Iris pigment epithelial cell (primary cell): Measurements from ENCODE around the gene TACC2.
"Not testable (repeated sequence)": the region's sequence is repeated elsewhere in the genome, so short reads cannot be mapped to it uniquely, and the experiment has no call there.

Experiments
- DNase-seq: peaks from one replicate; pipeline ENCODE4 v3.0.0-alpha.2; 2011; ENCODE audit warnings: low read depth

Gene TACC2

DNA sequence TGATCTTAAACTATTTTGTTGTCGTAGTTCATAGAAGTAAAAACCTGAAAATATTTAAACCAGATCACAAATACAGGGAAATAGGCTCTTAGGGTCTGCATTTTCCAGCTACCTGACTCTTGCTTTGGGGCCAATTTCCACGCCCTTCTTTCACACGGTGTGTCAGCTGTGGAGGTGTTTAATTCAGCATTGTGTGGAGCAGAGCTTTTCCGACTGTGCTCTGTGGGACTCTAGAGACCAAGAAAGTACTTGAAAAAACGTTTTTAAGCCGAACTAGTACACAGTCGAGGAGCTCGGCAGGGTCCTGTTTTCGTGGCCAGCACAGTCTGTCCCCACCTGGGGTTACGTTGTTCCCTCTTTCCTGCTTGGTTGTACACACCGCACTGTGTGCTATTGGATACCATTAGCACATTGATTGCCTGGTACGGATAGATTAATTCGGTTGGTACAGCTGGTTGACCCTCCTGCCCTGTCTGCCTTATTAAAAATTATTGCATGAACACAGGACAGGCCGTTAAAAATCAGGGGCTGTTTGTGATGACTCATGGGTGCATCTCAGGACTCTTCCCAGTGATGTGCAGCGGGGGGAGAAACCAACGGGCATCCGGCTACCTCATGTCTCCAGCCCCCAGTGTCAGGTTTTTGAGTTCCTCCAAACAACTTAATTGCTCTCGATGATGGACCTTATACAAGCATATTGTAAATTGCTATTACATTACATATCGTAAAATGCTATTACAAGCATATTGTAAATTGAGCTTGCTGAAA lies 201.4 kb downstream of the TACC2 start:
- DNase-seq, result no peak

DNA sequence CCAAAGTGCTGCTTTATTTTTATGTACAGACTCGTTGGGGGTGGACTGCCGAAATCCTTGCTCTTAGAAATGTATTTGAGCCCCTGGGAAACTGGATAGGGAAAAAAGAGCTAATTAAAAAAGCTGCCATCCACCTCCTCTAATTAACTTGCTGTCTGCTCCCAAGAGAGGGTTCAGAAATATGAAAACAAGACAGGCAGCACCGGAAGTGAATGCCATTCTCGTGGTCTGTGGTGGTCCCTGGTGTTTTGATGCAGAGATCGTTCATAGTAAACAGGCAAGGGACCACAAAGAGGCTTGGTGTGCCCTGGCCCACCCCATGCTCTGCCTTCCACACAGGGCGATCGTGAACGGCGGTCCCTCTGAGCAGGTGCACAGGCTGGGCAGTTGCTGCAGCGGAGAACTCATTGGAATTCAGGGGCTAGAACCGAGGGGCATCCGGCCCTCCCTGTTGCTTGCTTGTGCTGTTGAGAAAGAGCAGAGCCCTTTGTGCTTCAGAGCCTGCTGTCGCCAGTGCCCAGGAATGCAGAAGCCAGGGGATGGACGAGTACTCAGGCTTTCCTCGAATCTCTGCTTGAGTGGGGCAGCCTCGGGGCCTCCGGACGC lies 203.1 kb downstream of the TACC2 start:
- no peak for DNase-seq

DNA sequence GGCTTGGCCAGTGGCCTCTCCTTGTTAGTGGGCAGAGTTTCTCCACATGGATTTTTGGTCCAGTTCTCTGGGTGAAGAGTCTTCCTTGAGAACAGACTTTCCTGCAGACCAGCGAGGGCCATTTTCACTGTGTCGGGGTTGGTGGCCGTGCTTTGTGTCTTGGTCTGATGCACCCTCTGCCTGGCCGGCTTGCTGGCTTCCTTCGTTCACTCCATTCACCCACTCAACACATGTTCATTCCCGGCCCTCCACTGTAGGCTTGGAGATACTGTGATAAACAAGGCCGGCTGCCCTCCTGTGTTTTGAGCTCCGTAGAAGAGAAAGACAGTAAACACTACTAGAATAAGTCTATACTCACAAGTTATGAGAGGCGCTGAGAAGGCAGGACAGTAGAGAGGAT lies 205.3 kb downstream of the TACC2 start:
- no peak for DNase-seq

DNA sequence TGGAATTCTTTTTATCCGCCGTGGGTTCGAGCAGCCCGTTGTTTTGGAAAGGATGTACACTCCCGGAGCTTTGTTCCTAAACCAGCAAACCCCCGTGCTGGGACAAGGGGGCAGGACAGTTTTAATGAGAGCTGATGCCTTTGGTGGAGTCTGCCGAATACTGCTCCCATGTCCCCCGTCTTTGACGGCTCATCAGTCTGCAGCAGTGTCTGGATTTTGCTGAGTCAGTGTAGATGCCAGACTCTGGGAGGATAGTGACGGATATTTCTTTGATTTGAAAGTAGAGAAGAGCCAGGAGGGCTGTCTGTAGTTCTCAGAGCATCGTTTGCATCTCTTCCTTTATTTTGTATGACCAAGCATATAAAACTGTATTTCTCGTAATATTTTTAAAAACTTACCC lies 207.3 kb downstream of the TACC2 start:
- no peak for DNase-seq

DNA sequence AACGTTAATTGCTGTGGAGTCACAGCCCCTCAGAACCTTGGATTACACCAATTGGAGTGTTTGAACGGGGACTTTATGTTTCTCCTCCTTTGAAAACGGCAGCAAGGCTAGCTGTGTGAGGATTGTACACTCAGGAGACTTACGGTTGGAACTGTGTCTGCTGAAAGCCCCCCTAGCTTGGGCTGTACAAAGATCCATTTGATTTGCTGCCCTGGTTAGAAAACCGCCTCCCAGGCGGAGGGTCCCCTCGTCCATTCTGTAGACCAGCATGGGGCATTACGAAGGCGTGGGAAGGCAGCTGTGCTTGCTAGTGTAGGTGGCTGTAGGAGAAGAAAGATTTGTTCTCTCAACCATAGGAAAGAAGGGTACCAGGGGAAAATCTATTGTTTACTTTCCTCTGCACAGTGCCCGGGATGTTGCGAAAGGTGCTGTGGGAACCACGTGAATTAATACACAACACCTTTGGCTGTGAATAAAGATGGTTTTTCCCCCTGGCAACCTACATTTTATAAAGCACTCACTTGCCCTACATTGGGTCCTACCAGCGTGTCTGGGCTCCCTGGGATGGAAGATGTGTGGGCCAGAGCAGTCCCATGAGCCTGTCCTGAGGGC lies 208.8 kb downstream of the TACC2 start:
- no peak for DNase-seq

DNA sequence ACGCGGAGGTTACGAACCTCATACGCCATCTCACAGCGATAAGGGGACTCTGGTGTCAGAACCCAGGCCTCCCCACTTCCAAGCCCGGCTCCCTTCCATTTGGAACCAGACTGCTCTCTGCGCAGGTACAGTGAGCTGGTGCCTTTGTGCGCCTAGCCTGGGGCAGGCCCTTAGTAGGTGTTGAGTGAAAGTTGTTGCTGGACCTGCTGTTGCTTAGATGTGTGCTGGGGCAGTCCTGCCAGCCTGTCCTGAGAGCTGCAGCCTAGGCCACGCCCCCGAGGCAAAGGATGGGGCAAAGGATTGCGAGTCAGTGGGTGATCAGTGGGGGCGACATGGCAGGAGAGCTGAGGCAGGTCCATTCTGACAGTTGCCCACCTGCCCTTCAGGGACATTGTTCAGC lies 209.7 kb downstream of the TACC2 start:
- DNase-seq, result no peak

DNA sequence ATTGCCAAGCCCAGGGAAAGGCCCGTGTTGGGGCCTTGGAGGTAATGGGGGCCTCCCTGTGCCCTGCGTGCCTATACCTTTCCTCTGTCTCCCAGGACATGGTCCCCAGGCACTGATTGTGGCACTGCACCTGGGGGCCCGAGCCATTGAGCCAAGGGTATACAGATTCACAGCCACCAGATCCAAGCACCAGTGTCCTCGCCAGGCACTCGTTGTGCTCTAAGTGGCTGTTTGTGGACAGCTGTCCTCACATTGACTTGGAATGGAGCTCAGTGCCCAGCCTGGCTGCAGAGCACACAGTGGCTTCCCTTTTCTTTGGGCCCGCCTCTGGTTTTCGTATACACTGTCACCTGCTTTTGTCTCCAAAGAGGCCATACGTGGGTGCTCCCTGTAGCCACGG lies 210.1 kb downstream of the TACC2 start:
- no peak for DNase-seq

DNA sequence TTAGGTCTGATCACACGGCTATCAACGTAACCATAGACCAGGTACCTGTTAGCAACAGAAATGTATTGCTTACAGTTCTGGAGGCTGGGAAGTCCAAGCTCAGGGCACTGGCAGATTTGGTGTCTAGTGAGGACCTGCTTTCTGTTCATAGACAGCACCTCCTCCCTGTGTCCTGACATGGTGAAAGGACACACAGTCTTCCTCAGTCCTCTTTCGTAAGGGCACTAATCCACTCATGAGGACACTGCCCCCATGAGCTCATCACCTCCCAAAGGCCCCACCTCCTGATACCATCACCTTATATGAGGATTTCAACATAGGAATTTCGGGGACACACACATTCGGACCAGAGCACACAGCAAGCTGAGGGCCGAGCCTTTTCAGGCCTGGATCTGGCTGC lies 210.7 kb downstream of the TACC2 start:
- DNase-seq, result no peak

DNA sequence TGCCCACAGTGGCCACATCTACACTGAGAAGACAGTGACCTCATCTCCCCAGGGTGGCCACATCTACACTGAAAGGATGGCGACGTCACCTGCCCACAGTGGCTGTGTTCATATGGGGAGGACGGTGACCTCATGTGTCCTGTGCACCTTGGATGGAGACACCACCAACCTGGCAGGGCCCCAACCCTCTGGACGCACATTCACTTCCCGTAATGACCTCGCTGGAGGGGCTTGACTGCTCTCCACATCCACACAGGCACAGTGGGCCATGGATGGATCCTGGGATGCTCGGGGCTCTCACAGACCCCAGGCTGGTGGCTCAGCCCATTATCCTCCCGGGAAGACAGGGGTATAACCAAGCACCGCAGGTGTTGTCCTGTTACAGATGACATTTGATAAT lies 212.4 kb downstream of the TACC2 start:
- DNase-seq, result no peak

DNA sequence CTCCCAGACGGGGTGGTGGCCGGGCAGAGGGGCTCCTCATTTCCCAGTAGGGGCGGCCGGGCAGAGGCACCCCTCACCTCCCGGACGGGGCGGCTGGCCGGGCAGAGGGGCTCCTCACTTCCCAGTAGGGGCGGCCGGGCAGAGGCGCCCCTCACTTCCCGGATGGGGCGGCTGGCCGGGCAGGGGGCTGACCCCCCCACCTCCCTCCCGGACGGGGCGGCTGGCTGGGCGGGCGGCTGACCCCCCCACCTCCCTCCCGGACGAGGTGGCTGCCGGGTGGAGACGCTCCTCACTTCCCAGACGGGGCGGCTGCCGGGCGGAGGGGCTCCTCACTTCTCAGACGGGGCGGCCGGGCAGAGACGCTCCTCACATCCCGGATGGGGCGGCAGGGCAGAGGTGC lies 214.2 kb downstream of the TACC2 start:
- not testable (repeated sequence) for DNase-seq

DNA sequence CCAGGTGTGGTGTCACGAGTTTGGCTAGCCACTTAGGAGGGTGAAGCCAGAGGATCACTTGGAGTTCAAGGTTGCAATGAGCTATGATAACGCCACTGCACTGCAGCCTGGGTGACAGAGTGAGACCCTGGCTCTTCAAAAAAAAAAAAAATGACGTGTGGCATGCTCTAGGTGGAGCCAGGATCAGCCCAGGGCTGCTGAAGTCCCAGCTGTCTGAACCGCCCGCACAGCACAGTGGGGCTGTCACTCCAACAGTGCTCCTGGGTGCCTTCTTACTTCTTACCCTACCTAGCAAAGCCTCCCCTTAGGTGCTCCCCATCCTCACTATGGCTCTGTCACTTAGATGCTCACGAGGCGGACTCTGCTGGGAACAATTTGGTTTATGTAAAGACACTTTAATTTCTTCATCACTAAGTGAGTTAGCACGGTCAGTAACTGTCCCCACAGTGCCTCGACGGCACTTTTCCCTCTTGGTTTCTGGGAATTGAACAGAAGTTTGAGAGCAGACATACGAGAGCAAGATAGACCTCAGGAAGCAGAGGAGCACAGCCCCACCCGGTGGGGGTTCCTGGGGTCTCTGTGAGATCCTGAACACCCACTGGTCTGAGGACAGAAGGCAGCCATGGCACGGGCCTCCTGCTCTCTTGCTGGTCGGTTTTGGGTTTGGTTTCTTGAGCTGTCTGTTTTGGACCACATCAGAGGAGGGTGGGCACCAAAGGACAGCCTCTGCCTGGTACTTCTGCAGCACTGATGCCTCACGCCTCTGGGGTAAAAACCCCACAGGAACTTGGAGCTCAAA lies 215.9 kb downstream of the TACC2 start:
- DNase-seq, result no peak

DNA sequence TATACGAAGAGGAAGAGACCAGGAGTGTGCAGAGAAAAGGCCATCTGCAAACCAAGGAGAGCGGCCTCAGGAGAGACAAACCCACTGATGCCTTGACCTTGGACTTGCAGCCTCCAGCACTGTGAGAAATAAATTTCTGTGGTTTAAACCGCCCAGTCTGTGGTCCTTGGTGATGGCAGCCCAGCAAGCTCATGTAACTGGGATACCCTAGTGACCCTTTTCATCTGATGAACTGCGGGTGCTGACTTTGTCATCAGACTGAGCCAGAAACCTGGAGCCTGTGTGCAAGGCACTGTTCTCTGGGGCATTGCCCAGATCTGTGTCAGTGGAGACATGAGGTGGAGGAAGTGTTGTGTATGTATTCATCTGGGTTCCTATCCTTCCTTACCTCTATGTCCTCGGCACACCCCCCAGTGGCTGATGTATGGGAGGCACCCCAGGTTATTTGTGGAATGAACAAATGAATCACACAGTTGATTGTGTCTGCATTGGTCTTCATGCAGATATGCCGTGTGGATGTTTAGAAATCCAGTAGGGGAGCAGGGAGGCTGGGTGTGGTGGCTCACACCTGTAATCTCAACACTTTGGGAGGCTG lies 217.6 kb downstream of the TACC2 start:
- DNase-seq, result peak; percentile 9

DNA sequence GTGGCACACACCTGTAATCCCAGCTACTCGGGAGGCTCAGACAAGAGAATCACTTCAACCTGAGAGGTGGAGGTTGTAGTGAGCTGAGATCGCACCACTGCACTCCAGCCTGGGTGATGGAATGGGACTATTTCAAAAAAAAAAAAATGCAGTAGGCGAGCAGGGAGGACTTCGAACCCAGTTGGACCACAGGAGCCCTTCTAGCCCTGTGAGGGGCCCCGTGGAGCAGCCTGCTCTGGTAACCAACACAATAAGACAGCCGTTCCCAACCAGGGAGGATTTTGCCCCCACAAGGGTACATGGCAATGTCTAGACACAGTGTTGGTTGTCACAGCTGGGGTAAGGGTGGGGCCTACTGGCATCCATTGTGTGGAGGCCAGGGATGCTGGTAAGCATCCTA lies 218.2 kb downstream of the TACC2 start:
- DNase-seq, result no peak

DNA sequence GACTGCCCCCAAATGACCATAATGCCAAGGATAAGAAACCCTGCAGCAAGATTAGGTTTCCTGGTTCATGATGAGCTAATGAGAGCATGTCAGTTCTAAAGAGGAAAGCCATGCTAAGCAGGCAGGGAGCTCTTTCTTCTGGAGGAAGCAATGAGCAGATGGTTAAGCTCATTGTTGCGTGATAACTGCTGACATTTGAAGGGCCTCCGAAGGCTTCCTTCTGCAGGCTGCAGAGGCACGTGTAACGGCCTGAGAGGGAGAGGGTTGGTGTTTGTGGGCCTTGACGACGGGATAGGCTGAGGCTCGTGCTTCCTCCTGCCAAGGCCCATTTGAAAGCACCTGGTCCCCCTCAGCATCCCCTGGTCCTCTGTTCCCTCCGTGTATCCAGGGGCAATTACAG lies 218.6 kb downstream of the TACC2 start:
- no peak for DNase-seq

DNA sequence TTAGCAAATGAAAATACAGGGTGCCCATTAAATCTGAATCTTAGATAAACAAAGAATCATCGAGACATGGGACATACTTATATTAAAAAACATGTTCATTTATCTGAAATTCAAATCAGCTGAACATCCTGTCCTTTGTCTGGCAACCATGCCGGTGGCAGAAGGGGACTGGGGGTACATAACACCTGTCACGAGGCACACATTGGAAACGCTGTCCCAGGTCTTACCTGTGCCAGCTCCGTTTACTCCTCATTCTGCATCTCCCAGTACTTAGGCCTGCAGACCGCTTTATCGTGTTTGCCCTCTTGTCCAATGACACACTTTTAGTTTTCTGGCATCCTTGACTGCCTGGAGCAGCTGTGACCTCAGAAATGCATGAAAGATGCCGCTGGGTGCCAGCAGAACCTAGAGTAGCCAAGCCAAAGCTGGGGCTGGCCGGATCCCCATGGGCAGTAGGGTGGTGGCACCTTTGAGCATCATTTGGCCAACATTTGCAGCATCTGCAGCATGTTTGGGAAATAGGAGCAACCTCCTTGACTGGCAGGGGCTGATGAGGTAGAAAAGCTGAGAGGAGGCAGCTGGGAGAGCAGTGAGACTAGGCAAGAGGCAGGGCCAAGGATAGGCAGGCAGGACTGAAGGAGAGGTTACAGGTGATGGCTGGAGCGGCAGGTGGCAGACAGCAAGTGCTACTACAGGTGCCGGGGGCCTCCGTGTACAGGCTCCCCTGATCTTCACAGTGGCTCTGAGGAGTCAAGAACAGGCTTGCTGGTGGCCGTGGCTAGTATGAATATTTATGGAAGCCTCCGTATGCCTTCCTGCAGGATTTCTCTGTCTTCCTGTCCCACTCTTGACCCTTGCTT lies 219.8 kb downstream of the TACC2 start:
- DNase-seq, result no peak

DNA sequence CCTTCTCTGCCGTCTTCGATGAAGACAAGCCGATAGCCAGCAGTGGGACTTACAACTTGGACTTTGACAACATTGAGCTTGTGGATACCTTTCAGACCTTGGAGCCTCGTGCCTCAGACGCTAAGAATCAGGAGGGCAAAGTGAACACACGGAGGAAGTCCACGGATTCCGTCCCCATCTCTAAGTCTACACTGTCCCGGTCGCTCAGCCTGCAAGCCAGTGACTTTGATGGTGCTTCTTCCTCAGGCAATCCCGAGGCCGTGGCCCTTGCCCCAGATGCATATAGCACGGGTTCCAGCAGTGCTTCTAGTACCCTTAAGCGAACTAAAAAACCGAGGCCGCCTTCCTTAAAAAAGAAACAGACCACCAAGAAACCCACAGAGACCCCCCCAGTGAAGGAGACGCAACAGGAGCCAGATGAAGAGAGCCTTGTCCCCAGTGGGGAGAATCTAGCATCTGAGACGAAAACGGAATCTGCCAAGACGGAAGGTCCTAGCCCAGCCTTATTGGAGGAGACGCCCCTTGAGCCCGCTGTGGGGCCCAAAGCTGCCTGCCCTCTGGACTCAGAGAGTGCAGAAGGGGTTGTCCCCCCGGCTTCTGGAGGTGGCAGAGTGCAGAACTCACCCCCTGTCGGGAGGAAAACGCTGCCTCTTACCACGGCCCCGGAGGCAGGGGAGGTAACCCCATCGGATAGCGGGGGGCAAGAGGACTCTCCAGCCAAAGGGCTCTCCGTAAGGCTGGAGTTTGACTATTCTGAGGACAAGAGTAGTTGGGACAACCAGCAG lies 221.7 kb downstream of the TACC2 start:
- no peak for DNase-seq

DNA sequence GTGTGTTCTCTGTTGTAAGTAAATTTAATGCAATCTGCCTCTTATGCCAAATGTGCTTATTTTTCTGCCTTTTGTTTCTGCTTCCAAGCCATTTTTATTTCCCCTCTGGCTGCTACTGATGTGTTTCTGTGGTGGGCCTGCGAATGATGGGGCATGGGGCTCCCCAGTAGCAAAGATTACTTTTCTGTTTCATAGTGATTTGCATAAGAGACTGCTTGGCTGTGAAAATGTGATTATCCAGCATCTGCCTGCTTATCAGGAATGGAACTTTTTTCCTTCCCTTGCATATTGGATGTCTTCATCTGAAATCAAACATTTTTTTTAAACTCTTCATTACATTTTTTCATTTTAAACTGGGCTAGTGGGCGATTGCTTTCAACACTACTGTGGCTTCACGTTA lies 224.4 kb downstream of the TACC2 start:
- DNase-seq, result no peak

DNA sequence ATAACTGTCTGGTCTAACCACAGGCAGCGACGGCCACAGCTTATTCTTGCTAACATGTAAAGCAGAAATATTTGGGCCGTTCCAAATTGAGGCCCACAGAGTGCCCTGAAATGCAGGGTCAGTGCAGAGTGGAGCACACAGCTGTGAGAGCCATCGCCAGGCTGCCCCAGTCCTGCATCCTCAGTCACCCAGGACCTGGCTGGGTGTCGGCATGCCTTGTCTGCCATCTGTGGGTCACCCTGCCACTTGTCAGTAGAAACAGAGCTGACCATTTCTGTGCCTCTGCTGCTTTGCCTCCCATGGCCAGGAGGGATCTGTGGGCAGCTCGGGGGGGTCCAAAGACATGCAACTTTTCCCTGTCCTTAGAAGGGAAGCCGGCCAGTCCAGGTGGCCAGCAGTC lies 224.8 kb downstream of the TACC2 start:
- DNase-seq, result no peak

DNA sequence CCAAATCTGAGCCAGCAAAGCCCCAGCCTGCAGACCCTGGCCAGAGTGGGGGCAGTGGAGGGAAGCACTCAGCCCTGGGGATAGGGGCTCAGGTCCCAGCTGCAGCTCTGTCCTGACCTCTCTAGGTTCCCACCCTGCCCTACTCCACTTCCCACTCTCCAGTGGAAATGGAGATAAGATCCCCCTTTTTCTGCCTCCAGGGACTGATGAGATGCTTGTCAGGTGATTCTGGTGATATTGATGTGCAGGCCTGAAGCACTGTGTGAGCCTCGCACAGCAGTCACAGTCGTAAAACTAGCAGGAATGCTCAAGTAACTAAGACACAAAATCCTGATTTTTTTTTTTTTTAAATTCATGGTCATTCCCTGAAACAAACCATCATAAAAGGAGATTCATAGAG lies 227.1 kb downstream of the TACC2 start:
- no peak for DNase-seq

DNA sequence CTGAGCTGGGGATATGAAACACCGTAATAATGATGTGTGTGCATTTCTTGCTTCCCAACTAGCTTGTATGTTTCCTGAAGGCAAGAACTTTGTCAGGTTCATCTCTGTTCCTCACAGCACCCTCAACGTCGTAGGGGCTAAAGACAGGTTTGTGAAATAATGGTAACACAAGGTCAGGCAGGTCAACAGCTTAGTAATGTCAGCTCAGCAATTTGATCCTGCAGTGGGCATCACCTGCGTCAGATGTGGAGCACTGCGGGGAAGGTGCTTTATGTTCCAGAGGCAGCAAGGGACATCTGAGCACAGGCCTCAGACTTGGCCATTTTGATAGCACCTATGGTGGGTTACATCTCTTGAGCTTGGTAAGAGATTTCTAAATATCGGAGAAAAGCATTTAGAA lies 230.4 kb downstream of the TACC2 start:
- no peak for DNase-seq

DNA sequence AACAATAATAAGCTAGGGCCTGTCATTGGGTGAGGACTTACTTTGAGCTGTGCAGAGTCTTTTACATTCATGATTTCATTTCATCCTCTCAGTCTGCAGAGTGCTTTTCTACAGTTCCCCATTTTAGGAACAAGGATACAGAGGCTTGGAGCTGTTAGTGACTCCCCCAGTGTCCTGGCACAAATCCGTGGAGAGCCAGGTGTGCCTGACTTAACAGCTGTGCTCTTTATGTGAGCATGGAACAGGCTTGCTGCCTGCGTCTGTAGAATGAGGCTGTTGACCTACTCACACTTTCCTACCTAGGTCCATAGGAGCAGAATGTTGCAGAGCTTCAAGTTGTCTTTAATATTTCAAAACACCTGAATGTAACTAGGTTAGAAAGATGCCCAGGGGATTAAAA lies 231.8 kb downstream of the TACC2 start:
- DNase-seq, result no peak
